Measurements from ENCODE around the gene ANKRD65.
"Not testable (repeated sequence)": the region's sequence is repeated elsewhere in the genome, so short reads cannot be mapped to it uniquely, and the experiment has no call there.

The ANKRD65 gene

GRCh38 chr1:1430114-1430982 lies 9.3 kb upstream of the ANKRD65 start:
- no peak for DNase-seq (ENCODE audit: low spot score)

- DNase-seq (ENCODE audit: low spot score) = no peak
These were observed 8.6 kb upstream of the ANKRD65 start for GRCh38 chr1:1429671-1430073.

- not testable (repeated sequence) for DNase-seq (ENCODE audit: low spot score)
These were observed 7.9 kb upstream of the ANKRD65 start for GRCh38 chr1:1428967-1429366.

- DNase-seq (ENCODE audit: low spot score) = no peak
These were observed 7.1 kb upstream of the ANKRD65 start for GRCh38 chr1:1428174-1428573.

GRCh38 chr1:1427820-1428148 lies 6.7 kb upstream of the ANKRD65 start:
- DNase-seq (ENCODE audit: low spot score) = no peak

GRCh38 chr1:1427106-1427819 lies 6.2 kb upstream of the ANKRD65 start:
- no peak for DNase-seq (ENCODE audit: low spot score)

GRCh38 chr1:1426496-1427105 lies 5.5 kb upstream of the ANKRD65 start:
- DNase-seq (ENCODE audit: low spot score) = no peak

GRCh38 chr1:1425753-1426495 lies 4.8 kb upstream of the ANKRD65 start:
- no peak for DNase-seq (ENCODE audit: low spot score)

GRCh38 chr1:1425426-1425752 lies 4.3 kb upstream of the ANKRD65 start:
- no peak for DNase-seq (ENCODE audit: low spot score)

- no peak for DNase-seq (ENCODE audit: low spot score)
These were observed 3.6 kb upstream of the ANKRD65 start for GRCh38 chr1:1424707-1425106.

GRCh38 chr1:1423245-1423597 lies 2.1 kb upstream of the ANKRD65 start:
- no peak for DNase-seq (ENCODE audit: low spot score)

- no peak for DNase-seq (ENCODE audit: low spot score)
These were observed 1.6 kb upstream of the ANKRD65 start for GRCh38 chr1:1422465-1423244.

- no peak for DNase-seq (ENCODE audit: low spot score)
These were observed 910 bp upstream of the ANKRD65 start for GRCh38 chr1:1421907-1422464.

- DNase-seq (ENCODE audit: low spot score) = no peak
These were observed 378 bp downstream of the ANKRD65 start for GRCh38 chr1:1420654-1421141.

- no peak for DNase-seq (ENCODE audit: low spot score)
These were observed 1.0 kb downstream of the ANKRD65 start for GRCh38 chr1:1419813-1420653.

- DNase-seq (ENCODE audit: low spot score) = no peak
These were observed 1.7 kb downstream of the ANKRD65 start for GRCh38 chr1:1419363-1419812.

- DNase-seq (ENCODE audit: low spot score) = no peak
These were observed 2.4 kb downstream of the ANKRD65 start for GRCh38 chr1:1418464-1419362.

- not testable (repeated sequence) for DNase-seq (ENCODE audit: low spot score)
These were observed 3.1 kb downstream of the ANKRD65 start for GRCh38 chr1:1417825-1418463.

- DNase-seq (ENCODE audit: low spot score) = not testable (repeated sequence)
These were observed 3.7 kb downstream of the ANKRD65 start for GRCh38 chr1:1417396-1417795.

Data from hematopoietic multipotent progenitor cell treated with erythropoietin and hydrocortisone succinate and interleukin-3 and kit ligand, for 17 days (in vitro differentiated cells).